Raji (cell line): ENCODE results near the gene ATF2.

Experiments used
- POLR2A ChIP-seq: IDR thresholded peaks from 2 replicates; pipeline ENCODE4 v1.6.1; 2011; ENCODE audit warnings: low read depth, low read length, control low read depth; ENCODE audit not compliant: insufficient read depth

Gene ATF2, protein sequence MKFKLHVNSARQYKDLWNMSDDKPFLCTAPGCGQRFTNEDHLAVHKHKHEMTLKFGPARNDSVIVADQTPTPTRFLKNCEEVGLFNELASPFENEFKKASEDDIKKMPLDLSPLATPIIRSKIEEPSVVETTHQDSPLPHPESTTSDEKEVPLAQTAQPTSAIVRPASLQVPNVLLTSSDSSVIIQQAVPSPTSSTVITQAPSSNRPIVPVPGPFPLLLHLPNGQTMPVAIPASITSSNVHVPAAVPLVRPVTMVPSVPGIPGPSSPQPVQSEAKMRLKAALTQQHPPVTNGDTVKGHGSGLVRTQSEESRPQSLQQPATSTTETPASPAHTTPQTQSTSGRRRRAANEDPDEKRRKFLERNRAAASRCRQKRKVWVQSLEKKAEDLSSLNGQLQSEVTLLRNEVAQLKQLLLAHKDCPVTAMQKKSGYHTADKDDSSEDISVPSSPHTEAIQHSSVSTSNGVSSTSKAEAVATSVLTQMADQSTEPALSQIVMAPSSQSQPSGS

DNA sequence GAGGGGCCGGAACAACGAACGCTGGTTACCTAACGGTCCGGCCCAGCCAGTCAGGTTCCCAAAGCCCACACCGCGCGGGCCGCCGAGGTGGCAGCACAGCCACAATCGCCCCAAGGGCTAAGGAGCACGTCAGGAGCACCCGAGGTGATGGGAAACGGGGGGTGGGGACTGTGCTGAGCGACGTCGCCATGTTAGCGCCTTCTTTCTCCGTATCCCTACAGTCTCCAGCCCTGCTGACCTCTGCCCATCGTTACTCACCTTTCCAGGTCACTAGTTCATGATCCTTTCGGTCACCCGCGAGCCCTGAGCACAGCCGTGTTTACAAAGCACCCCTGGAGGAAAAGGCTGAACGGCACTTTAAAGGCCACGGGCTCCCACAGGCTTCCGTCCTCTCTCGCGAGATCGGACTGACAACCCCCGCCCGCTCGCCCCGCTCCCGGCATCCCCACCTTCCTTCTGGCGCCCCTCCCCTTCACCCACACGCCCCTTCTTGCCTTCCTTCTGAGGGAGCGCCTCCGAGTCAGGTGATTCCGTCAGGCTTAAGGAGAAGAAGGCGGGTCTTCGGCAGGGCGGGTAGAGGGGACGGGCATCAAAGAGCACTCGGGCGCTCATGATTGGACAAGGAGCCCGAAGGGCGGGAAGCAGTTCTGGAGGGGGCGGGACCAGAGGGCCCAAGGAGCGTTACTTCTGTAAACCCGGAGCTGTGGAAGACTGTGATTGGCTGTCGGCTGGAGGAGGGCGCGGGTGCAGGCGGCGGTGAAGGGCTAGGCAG lies at the start of gene ATF2:
ATF2 (minus strand) TSS at position 412 of the 772 bp plus-strand sequence. CDS start 31,760 bp downstream, outside the sequence.
- peak; percentile 65; the same call in 1 of the 2 replicates for TF ChIP-seq POLR2A

DNA sequence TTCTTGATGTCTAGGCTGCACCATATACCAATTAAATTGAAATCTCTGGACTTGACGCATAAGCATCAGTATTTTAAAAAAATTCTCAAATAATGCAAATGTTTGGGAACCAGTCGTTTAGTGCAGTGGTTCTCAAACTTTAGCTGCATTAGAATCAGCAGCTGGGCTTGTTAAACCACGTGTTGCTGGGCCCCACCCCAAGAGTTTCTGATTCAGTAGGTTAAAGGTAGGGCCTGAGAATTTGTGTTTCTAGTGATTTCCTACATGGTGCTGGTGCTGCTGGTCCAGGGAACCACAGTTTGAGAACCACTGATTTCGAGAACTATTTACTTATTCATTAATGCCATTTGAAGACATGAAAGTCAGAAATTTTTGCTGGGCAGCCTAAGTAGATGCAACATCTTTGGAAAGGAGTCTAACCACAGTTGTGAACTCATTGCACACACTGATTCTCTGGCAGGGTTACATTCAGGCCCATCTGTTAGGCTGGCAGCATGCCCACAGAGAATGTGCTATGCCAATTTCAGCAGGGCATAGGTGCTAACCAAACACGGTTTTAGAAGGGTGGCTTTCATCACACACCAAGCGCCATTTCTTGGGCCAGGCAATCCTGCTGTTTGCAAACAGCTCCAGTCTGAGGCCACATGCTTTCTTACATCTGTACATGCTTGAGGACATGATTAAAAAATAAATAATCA lies 39.9 kb upstream of the ATF2 start:
- TF ChIP-seq POLR2A: no peak

DNA sequence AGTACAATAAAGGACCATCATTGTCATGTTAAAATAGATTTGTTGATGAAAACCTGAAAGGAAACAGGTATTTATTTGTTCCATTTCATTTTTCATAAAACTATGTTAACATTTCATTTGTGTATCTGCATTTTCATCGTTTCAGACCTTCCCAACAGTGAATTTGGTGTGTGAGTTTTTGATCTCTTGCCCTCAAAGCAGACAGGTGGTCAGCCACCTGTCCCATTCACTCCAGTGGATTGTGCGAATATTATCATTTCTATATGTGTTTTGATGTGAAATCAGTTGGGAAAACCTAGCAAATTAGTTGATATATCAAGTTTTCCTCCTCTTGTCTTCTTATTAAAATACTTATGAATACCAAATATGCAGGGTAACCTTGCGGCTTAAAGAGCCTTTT lies 38.9 kb upstream of the ATF2 start:
- TF ChIP-seq POLR2A: no peak

DNA sequence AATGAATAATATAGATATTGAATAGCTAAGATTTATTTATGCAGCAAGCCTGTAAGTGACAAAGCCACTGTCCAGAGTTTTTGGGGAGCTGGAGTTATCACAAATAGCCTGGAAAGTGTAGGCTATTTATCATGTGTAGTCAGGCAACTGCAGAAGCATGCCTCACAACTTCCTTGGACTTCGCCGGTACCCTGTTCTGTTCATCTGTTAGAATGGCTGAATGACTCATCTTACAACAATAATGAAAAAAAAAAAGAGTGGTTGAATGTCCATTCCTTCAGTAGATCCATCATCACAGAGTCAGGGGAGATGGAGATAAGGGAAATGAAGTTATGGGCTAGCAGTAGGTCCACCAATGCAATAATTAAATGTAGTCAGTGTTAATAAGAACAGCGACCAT lies 37.5 kb upstream of the ATF2 start:
- TF ChIP-seq POLR2A: no peak

DNA sequence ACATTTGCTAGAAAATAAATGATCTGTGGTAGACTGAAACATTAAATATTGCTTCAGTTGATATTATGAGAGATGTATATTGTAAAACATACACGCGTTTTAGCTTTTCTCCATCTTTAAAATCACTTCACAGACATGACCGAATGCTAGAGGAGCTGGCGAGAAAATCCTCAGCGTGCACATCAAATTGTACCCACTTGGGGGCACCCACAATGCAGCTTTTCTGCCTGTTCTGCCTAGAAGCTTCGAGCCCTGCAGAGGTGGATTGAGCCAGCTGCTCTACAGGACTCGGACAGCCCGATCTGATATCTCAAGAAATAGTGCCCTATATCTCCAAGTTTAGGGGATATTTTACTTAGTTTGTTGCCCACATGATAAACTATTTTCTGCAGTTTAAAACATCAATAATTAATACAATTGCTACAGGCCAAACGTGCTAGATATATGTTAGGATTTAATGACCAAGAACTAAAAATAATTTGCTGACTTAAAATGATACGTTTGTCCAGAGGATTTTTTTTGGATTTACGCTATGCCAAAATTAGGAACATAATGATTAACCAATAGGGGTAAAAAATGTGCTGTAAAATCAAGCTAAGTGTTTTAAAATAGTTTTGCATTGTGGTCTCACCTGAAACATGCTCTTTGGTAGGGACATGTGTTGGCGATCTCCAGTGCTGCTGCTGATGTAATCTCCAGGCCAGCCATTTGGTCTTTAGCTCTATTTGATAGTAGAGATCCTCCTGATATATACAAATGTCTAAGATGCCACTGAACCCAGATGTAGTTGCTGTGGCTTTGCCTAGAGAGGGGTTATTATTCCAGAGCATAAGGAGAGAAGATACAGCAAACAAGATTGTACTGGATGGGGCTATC lies 35.9 kb upstream of the ATF2 start:
- no peak for TF ChIP-seq POLR2A

DNA sequence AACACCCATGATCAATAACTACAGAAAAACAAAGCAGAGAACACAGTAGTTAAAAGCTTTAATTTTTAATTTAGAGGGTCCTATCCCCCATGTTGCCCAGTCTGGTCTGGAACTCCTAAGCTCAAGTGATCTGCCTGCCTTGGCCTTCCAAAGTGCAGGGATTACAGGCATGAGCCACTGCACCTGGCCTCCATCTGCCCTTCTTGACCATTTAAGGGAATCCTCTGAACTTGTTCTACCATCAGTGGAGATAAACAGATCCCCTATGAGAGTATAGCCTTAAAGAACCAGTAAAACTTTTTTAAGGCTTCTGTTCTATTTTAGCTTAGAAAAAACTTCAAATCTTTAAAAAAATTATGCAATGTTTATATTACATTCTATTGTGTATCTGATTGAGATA lies 27.0 kb upstream of the ATF2 start:
- no peak for TF ChIP-seq POLR2A

DNA sequence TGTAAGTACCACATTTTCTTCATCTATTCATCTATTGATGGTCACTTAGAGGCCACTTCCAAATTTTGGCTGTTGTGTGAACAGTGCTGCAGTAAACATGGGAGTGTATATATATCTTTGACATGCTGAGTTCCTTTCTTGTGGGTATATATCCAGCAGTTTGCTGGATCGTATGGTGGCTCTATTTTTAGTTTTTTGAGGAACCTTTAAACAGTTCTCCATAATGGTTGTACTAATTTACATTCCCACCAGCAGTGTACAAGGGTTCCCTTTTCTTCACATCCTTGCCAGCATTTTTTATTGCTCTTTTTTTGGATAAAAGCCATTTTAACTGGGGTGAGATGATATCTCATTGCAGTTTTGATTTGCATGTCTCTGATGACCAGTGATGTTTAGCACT lies 20.8 kb upstream of the ATF2 start:
- no peak for TF ChIP-seq POLR2A

DNA sequence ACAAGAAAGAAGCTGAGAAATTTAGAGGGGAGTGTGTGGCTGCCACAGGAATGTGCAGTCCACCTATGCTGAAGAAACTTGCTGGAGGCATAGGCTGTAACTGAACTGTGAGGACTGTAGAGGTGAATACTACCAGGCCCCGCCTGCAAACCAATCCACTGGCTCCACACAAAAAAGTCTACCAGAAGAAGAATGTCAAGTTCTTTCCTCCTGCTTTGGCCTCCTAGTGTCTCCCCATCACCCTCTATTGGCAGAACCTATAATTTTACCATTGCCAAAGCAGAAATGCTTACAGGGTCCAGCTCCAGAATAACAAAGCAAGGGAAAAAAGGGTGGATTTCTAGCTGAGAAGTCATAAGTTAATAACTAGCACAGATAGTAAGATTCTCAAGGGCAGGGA lies 19.4 kb upstream of the ATF2 start:
- no peak for TF ChIP-seq POLR2A

DNA sequence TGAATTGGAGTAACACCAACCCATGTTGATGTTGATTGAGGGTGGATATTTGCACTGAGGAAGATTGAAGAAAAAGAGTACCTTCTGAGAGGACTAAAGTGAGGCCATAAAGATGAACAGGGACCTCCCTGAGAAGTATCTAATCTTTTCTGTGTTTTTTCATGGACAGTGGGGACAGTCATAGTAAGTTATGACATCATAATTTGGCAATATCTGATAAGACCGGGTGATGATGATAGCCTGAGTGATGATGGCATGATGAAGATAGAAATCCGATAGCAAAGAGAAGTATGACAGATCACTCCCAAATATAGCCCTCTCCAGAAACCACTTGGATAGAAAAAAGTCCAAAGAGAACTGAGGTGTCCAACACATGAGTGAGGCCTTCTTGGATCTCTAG lies 15.7 kb upstream of the ATF2 start:
- no peak for TF ChIP-seq POLR2A

DNA sequence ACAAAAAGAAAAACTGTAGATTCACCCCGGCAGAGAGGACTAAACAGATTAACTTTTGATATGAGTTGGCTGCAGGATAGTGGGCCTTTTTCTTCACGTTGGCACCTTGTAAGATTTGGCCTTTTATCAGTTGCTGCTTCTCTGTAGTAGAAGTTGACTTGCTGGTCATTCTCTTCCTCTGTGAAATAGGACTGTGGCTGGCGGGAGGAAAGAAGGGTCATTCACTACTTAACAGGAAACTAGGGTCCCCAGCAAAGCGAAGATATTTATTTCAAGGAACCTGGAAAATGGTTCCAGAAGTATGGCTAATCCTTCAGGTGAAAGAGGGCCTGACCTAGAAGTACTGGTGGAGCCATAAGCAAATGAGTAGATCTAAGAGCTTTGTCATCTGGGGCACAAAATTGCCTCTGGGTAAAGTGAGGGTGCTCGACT lies 13.9 kb upstream of the ATF2 start:
- TF ChIP-seq POLR2A: no peak

DNA sequence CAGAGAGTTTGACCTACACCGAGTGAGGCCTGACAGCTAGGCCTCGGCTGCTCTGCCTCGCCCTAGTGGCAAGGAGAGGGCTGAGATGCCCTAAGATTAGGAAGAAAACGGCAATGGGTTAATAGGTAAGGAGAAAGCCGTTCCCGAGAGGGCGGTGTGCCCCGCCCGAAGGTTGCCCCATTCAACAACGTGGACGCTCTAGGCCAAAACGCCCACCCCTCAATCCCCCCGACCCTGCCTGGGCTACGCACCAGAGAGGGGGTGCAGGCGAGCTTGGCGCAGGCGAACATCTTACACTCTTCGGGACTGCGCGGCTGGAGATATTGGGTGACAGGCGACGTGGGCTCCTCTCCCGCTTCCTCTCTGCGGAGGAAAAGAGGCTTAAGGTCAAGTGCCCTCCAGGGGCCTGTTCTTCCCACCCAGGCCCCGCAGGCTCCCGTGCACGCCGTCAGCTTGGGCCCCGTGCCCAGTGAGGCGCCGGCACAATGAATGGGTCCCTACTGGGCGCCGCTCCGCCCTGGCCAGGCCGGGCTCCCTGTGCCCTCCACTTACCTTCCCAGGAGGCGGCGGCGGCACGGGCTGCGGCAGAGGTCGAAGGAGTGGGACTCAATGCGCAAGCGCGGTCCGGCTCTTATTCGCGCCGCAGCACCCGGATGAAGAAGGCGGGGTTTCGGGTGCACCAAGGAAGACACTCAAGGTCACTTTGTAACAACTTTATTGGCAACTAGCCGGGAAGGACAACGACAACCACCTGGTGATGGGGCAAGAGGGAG lies 13.3 kb upstream of the ATF2 start, which contains the start of gene ATP5MC3:
ATP5MC3 (minus strand) TSS at position 607 of the 773 bp plus-strand sequence; CDS start at position 290, 317 bp downstream.
- TF ChIP-seq POLR2A: peak; percentile 96

DNA sequence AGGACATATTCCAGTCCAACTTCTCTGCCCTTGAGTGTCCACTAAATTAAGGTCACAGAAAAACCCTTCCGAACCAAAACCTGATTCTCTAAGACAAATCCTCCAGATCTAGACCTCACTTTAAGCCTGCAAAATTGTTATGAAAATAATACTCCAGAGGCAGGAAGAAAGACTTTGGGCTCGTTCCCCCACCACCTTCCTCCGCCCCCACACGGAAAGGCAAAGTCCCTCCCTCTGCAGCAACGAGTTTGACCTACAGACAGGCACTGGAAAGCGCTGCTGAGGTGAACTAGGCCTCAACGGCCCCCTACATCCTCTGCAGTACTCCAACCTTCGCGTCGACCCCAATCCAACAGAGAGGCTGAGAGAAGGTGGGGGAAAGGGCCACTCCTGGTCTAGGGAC lies 12.7 kb upstream of the ATF2 start:
- no peak for TF ChIP-seq POLR2A

DNA sequence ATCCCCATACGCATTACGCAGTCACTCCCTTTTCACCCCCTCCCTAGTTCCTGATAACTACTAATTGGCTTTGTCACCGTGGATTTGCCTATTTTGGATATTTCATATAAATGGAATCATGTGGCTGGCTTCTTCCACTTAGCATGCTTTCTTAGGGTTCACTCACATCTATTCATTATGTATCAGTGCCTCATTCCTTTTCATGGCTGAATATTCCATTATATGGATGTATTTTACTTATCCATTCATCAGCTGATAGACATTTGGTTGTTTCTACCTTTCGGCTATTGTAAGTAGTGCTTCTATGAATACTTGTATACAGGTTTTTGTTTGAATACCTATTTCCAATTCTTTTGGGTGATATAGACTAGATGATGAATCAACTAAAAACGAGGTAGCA lies 8.6 kb upstream of the ATF2 start:
- TF ChIP-seq POLR2A: no peak

DNA sequence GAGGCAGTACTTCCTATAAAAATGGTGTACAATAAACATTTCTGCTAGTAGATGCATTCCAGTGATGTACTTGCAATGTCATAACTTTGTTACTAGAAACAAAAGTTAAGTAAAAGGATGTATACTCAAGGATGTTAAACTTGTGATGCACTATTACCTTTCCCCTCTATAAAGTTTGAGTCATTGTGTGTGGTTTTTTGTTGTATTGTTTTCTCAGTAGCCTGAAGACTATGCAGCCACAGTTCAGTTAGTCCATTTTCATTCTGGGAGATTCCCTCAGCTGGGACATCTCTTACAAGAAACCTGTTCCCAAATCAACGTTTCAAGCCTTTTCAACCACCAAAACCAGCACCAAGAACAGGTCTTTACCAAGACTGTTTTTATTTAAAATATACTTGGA lies 7.9 kb upstream of the ATF2 start:
- TF ChIP-seq POLR2A: no peak
